Activated T-cell treated with anti-CD3 and anti-CD28 coated beads for 4 hours (primary cell): ENCODE data around the gene TDP2.
"Not testable (repeated sequence)": the region's sequence is repeated elsewhere in the genome, so short reads cannot be mapped to it uniquely, and the experiment has no call there.

ENCODE experiments used
- DNase-seq: peaks from one replicate; pipeline ENCODE4 v3.0.0-alpha.2; 2020

Gene TDP2

GRCh38 chr6:24643920-24644319 lies 22.8 kb downstream of the TDP2 start:
- no peak for DNase-seq

- no peak for DNase-seq
Measured at GRCh38 chr6:24642061-24642460, 24.6 kb downstream of the TDP2 start.

- DNase-seq, result not testable (repeated sequence)
Measured at GRCh38 chr6:24640631-24641030, 26.1 kb downstream of the TDP2 start.

- DNase-seq, result no peak
Measured at GRCh38 chr6:24640166-24640565, 26.5 kb downstream of the TDP2 start.

- no peak for DNase-seq
Measured at GRCh38 chr6:24636681-24637080, 30.0 kb downstream of the TDP2 start.

GRCh38 chr6:24632573-24632972 lies 34.1 kb downstream of the TDP2 start:
- DNase-seq, result no peak

GRCh38 chr6:24631671-24632070 lies 35.0 kb downstream of the TDP2 start:
- no peak for DNase-seq

GRCh38 chr6:24630856-24631505 lies 35.7 kb downstream of the TDP2 start:
- no peak for DNase-seq

GRCh38 chr6:24621626-24622289 lies 44.9 kb downstream of the TDP2 start:
- DNase-seq, result no peak

- no peak for DNase-seq
Measured at GRCh38 chr6:24620637-24621036, 46.1 kb downstream of the TDP2 start.

- DNase-seq, result no peak
Measured at GRCh38 chr6:24619661-24620060, 47.0 kb downstream of the TDP2 start.

- no peak for DNase-seq
Measured at GRCh38 chr6:24614648-24615047, 52.1 kb downstream of the TDP2 start.

- no peak for DNase-seq
Measured at GRCh38 chr6:24614043-24614420, 52.7 kb downstream of the TDP2 start.

- no peak for DNase-seq
Measured at GRCh38 chr6:24613361-24614042, 53.2 kb downstream of the TDP2 start.

GRCh38 chr6:24610672-24611071 lies 56.0 kb downstream of the TDP2 start:
- DNase-seq, result no peak

GRCh38 chr6:24607310-24608105 lies 59.2 kb downstream of the TDP2 start:
- no peak for DNase-seq

- no peak for DNase-seq
Measured at GRCh38 chr6:24606200-24606930, 60.3 kb downstream of the TDP2 start.

- DNase-seq, result no peak
Measured at GRCh38 chr6:24603241-24603640, 63.5 kb downstream of the TDP2 start.

GRCh38 chr6:24600903-24601302 lies 65.8 kb downstream of the TDP2 start:
- DNase-seq, result no peak
